RWPE1 (cell line): ENCODE results near the gene RNF34.
A peak's percentile ranks its signal among the peaks of the same experiment; 100 is the strongest.

Experiments used
- CTCF ChIA-PET: fragments of 350-600 bp; sonication (Branson Sonifier 250); formaldehyde crosslinking; extraction: SDS; loops from one replicate; lab custom pipeline; 2021; lab: Yijun Ruan, JAX
- POLR2A ChIA-PET: fragments of 400-600 bp; formaldehyde crosslinking; extraction: SDS; loops from one replicate; lab custom pipeline; 2020; ENCODE audit warnings: antibody characterized with exemption; ENCODE audit not compliant: low non-redundant PET; lab: Yijun Ruan, JAX
- DNase-seq: peaks from one replicate; pipeline ENCODE4 v3.0.0; 2012; ENCODE audit warnings: low spot score
- H3K27ac ChIP-seq: fragments of 450-650 bp; 2 replicates; pipeline ENCODE4 v1.5.1; 2017
- CTCF ChIP-seq: fragments of 450-650 bp; conservative IDR thresholded peaks from 2 replicates; pipeline ENCODE4 v1.5.1; 2017; ENCODE audit warnings: low read depth, mild to moderate bottlenecking

The RNF34 gene

DNA sequence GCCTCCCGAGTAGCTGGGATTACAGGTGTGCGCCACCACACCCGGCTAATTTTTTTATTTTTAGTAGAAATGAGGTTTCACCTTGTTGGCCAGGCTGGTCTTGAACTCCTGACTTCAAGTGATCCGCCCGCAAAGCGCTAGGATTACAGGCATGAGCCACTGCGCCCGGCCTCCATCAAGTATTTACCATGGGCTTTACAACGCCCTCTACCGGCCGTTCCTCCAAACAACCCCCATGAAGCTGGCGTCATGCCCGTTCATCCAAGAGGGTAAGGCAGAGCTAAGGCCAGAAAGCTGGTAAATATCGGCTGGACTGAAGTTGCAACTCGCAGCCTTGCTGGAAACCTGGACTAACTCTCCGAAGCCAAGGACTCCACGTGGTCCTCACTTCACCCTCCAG is 41.6 kb downstream of the RNF34 start:
- no peak for DNase-seq
- H3K27ac ChIP-seq: no peak overlapping the region
- no peak for TF ChIP-seq CTCF
- ChIA-PET CTCF (interaction anchor here (0.5 to 1.0 kb wide), 4 partner anchors 24 to 223 kb away, joined by 3 to 5 read pairs (median 4); no protein-coding TSS in a partner anchor), POLR2A (no interaction called here)

DNA sequence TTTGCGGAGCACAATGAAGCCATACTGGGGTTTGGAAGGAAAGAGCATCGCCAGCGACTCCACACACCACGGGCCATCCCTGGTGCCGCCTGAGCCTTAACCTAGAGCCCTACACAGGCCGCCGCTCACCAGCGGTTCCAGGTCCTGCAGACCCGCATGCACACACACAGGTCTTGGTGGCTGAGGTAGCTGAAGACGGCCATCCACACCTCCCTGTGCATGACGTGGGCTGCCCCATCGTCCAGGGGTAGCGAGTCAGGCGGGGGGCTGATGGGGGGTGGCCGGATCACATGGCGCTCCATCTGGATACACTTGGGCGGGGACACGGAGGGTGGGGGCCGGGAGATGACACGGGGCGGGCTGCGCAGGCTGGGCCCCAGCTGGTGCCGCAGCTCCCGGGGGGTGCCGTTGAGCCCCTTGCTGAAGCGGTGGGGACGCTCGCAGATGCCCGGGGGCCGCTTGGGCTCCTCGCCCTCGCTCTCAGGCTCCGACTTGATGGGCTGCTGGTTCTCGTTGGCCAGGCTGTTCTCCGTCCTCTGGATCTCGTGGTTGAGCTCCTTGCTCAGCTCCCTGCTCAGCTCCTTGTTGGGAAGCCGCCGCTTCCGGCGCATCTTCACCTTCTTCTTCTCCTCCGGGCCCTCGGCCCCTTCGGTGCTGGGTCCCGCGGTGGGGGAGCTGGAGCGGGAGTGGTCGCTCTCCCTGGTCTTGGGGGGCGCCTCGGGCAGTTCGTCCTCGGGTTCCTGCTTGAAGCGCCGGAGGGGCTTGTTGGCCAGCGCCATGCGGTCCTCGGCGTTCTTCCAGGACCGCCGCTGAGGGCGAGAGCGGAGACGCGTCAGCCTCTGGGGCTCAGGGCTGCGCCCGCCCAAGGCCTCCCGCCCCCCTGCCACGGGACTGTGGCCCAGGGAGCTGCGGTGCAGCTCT is 42.4 kb downstream of the RNF34 start:
- ChIA-PET POLR2A (no interaction called here), CTCF (interaction anchor here (0.5 to 2.3 kb wide), 13 partner anchors 10 to 224 kb away, joined by 3 to 20 read pairs (median 5); no protein-coding TSS in a partner anchor)
- no peak overlapping the region for H3K27ac ChIP-seq
- no peak for TF ChIP-seq CTCF
- DNase-seq: no peak

DNA sequence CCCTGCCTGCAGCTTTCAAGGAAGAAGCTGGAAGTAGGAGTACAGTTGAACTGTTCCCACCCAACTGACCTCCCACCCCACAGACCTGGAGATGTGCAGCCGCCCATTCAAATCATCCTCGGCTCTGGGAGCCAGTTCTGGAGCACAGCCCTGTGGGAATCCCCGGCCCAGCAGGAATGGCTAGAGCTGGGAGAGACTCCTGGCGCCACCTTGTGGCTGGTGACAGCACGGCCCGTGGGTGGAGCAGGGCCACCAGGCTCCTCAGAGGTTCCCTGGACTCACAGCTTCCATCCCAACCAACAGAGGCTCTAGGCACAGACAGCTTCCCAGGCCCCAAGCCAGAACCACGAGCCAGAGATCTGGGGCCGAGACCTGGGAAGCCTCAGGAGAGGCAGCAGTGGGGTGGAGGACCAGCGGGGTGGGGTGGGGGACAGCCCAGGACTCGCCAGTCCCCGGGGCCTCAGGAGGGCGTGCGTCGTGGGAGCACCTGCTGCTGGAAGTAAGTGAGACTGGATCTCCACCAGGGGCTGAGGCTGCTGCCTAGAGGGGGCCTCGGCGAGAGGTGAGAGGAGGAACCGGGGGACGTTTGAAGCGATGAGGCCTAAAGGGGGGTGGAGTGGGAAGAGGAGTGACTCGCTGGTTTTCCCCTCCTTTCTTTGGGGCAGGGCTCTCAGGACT is 43.4 kb downstream of the RNF34 start:
- peak; percentile 84 for DNase-seq

DNA sequence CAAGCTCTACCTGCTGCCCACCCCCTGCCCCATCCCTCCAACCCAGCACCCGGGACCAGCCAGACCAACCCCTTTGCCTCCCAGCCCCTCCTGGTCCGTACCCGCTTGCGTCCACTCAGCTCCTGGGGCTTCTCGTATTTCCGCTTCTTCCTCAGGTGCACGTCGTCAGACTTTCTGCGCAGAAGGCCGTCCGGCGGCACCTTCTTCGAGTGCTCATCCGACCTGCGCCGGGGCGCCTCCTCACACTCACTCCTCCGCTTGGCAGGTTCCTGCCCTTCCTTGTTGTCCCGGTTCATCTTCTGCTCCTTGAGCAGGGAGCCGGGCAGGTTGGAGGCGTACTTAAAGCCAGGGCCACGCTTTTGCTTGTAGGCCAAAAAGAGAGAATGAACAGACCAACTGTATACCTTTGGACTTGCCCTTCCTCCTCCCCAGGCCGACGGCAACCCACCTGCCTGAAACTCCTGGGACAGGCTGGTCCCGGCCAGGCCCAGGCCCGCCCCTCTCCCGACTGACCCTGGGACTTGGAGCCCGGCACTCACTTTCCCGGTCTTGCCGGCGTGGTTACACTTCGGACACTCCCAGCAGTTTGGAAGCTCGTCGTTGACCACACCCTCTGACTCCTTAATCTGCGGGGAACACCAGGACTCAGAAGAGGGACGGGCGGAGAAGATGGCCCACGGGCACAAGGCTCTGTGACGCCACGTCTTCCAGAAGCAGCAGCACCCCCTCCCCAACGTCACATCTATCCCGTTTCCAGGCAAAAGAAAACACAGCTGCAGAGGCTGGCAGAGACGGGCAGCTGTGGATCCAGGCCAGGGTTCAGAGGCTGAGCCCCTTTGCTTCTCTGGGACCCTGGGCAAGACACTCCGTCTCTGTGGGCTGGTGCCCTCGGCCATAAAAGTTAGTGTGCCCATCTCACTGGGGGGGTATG is 44.3 kb downstream of the RNF34 start:
- no peak for DNase-seq
- ChIA-PET POLR2A (no interaction called here), CTCF (interaction anchor here (0.5 to 2.3 kb wide), 12 partner anchors 8 to 132 kb away, joined by 3 to 20 read pairs (median 4); no protein-coding TSS in a partner anchor)
- H3K27ac ChIP-seq: peak overlapping the region; percentile 32
- no peak for TF ChIP-seq CTCF

More for the DNA sequence above, 43.4 kb downstream of the RNF34 start:
- TF ChIP-seq CTCF: peak; percentile 88
- no peak overlapping the region for H3K27ac ChIP-seq
- POLR2A ChIA-PET: no interaction called here
- CTCF ChIA-PET: interaction anchor here (0.5 to 2.3 kb wide), 12 partner anchors 9 to 166 kb away, joined by 3 to 20 read pairs (median 4); no protein-coding TSS in a partner anchor

DNA sequence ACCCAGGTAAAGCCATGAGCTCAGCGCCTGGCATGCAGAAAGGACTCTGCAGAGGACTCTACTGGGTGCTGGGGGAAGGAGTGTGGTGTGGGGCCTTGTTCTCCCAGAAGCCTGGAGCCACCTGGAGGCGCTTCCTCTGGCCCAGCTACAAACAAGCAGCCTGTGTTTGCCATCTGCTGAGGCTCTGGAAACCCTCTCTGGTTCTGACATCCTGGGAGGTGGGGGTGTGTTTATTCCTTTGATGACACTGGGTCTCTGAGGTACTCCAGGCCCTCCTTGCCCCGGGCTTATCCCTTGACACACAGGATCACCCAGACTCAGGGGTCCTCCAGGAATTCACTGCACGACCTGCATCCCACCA is 44.9 kb downstream of the RNF34 start:
- CTCF ChIA-PET: interaction anchor here (0.5 to 0.7 kb wide), 2 partner anchors 45 to 82 kb away, joined by 4 read pairs; partner anchors contain the start of gene RNF34

More for the DNA sequence above, 44.9 kb downstream of the RNF34 start:
- POLR2A ChIA-PET: no interaction called here
- no peak for DNase-seq
- peak overlapping the region; percentile 32 for H3K27ac ChIP-seq
- TF ChIP-seq CTCF: no peak
